ENCODE measurements around the gene TMEM39B. TPM values are rescaled to one million over a fixed set of nuclear protein-coding genes. Genes with fewer than 3 reads are reported as not detected.
"Not testable (repeated sequence)": the region's sequence is repeated elsewhere in the genome, so short reads cannot be mapped to it uniquely, and the experiment has no call there.

TMEM39B gene
- total RNA-seq, 1 donor from 2014 or later, result 34.5 TPM

- Mint-ChIP-seq H3K36me3 (ENCODE audit: low read depth) (peaks cover 13% of the 10 kb centered on the region), H3K4me3 (ENCODE audit: low read depth) (no peak overlapping the region), H3K27ac (no peak overlapping the region), H3K4me1 (ENCODE audit: low read depth) (peaks cover 30% of the 10 kb centered on the region), H3K9me3 (no peaks in the 10 kb centered on the region), H3K27me3 (ENCODE audit: low read depth) (no peaks in the 10 kb centered on the region)
- intact Hi-C loops (cut with micrococcal nuclease), result no loop called here
- DNase-seq (ENCODE audit: low spot score), result no peak
Observed at GRCh38 chr1:32126770-32127169, 54.0 kb downstream of the TMEM39B start.

GRCh38 chr1:32127409-32128198 lies 54.9 kb downstream of the TMEM39B start:
- DNase-seq (ENCODE audit: low spot score), result no peak
- Mint-ChIP-seq H3K4me1 (ENCODE audit: low read depth) (peaks cover 25% of the 10 kb centered on the region), H3K27ac (no peak overlapping the region), H3K36me3 (ENCODE audit: low read depth) (peaks cover 10% of the 10 kb centered on the region), H3K9me3 (no peaks in the 10 kb centered on the region), H3K4me3 (ENCODE audit: low read depth) (no peak overlapping the region), H3K27me3 (ENCODE audit: low read depth) (no peaks in the 10 kb centered on the region)
- intact Hi-C loops (cut with micrococcal nuclease), result no loop called here

GRCh38 chr1:32128479-32128878 lies 55.7 kb downstream of the TMEM39B start:
- Mint-ChIP-seq H3K4me3 (ENCODE audit: low read depth) (no peak overlapping the region), H3K27me3 (ENCODE audit: low read depth) (no peaks in the 10 kb centered on the region), H3K36me3 (ENCODE audit: low read depth) (peaks cover 11% of the 10 kb centered on the region), H3K27ac (no peak overlapping the region), H3K4me1 (ENCODE audit: low read depth) (peaks cover 19% of the 10 kb centered on the region), H3K9me3 (no peaks in the 10 kb centered on the region)
- DNase-seq (ENCODE audit: low spot score), result no peak
- intact Hi-C loops (cut with micrococcal nuclease), result no loop called here

GRCh38 chr1:32128964-32129363 lies 56.2 kb downstream of the TMEM39B start:
- DNase-seq (ENCODE audit: low spot score), result no peak
- Mint-ChIP-seq H3K36me3 (ENCODE audit: low read depth) (peaks cover 13% of the 10 kb centered on the region), H3K27me3 (ENCODE audit: low read depth) (no peaks in the 10 kb centered on the region), H3K27ac (no peak overlapping the region), H3K4me1 (ENCODE audit: low read depth) (peaks cover 20% of the 10 kb centered on the region), H3K4me3 (ENCODE audit: low read depth) (no peak overlapping the region), H3K9me3 (no peaks in the 10 kb centered on the region)
- intact Hi-C loops (cut with micrococcal nuclease), result no loop called here

GRCh38 chr1:32133950-32134280 lies 61.2 kb downstream of the TMEM39B start:
- H3K4me1 Mint-ChIP-seq (ENCODE audit: low read depth), result peaks cover 20% of the 10 kb centered on the region
- H3K4me3 Mint-ChIP-seq (ENCODE audit: low read depth); H3K9me3 Mint-ChIP-seq; intact Hi-C loops (cut with micrococcal nuclease); DNase-seq (ENCODE audit: low spot score); H3K27ac Mint-ChIP-seq; H3K27me3 Mint-ChIP-seq (ENCODE audit: low read depth): not testable (repeated sequence)
- H3K36me3 Mint-ChIP-seq (ENCODE audit: low read depth), result peaks cover 33% of the 10 kb centered on the region

- Mint-ChIP-seq H3K36me3 (ENCODE audit: low read depth) (peaks cover 45% of the 10 kb centered on the region), H3K4me1 (ENCODE audit: low read depth) (peaks cover 34% of the 10 kb centered on the region), H3K27ac (no peak overlapping the region), H3K9me3 (no peaks in the 10 kb centered on the region), H3K27me3 (ENCODE audit: low read depth) (no peaks in the 10 kb centered on the region), H3K4me3 (ENCODE audit: low read depth) (no peak overlapping the region)
- intact Hi-C loops (cut with micrococcal nuclease), result no loop called here
- no peak for DNase-seq (ENCODE audit: low spot score)
Observed at GRCh38 chr1:32137111-32137510, 64.4 kb downstream of the TMEM39B start.

GRCh38 chr1:32138965-32139364 lies 66.2 kb downstream of the TMEM39B start:
- Mint-ChIP-seq H3K4me1 (ENCODE audit: low read depth) (peaks cover 42% of the 10 kb centered on the region), H3K9me3 (no peaks in the 10 kb centered on the region), H3K27me3 (ENCODE audit: low read depth) (no peaks in the 10 kb centered on the region), H3K36me3 (ENCODE audit: low read depth) (peaks cover 46% of the 10 kb centered on the region), H3K27ac (peak overlapping the region; percentile 33), H3K4me3 (ENCODE audit: low read depth) (no peak overlapping the region)
- intact Hi-C loops (cut with micrococcal nuclease), result no loop called here
- DNase-seq (ENCODE audit: low spot score), result no peak

- intact Hi-C loops (cut with micrococcal nuclease), result no loop called here
- Mint-ChIP-seq H3K27ac (no peak overlapping the region), H3K27me3 (ENCODE audit: low read depth) (no peaks in the 10 kb centered on the region), H3K36me3 (ENCODE audit: low read depth) (peaks cover 64% of the 10 kb centered on the region), H3K9me3 (peaks cover 1% of the 10 kb centered on the region), H3K4me1 (ENCODE audit: low read depth) (peaks cover 55% of the 10 kb centered on the region), H3K4me3 (ENCODE audit: low read depth) (no peak overlapping the region)
- DNase-seq (ENCODE audit: low spot score), result no peak
Observed at GRCh38 chr1:32142446-32143301, 69.9 kb downstream of the TMEM39B start.

- intact Hi-C loops (cut with micrococcal nuclease); H3K27ac Mint-ChIP-seq; DNase-seq (ENCODE audit: low spot score); H3K9me3 Mint-ChIP-seq; H3K27me3 Mint-ChIP-seq (ENCODE audit: low read depth); H3K4me3 Mint-ChIP-seq (ENCODE audit: low read depth): not testable (repeated sequence)
- H3K4me1 Mint-ChIP-seq (ENCODE audit: low read depth), result peaks cover 52% of the 10 kb centered on the region
- H3K36me3 Mint-ChIP-seq (ENCODE audit: low read depth), result peaks cover 66% of the 10 kb centered on the region
Observed at GRCh38 chr1:32143302-32143695, 70.6 kb downstream of the TMEM39B start.

- H3K9me3 Mint-ChIP-seq, result peaks cover 12% of the 10 kb centered on the region
- no peak overlapping the region for H3K27ac Mint-ChIP-seq
- H3K36me3 Mint-ChIP-seq (ENCODE audit: low read depth), result peaks cover 66% of the 10 kb centered on the region
- peaks cover 45% of the 10 kb centered on the region for H3K4me1 Mint-ChIP-seq (ENCODE audit: low read depth)
- H3K4me3 Mint-ChIP-seq (ENCODE audit: low read depth), result no peak overlapping the region
- intact Hi-C loops (cut with micrococcal nuclease), result no loop called here
- no peaks in the 10 kb centered on the region for H3K27me3 Mint-ChIP-seq (ENCODE audit: low read depth)
- no peak for DNase-seq (ENCODE audit: low spot score)
Observed at GRCh38 chr1:32144033-32144432, 71.3 kb downstream of the TMEM39B start.

GRCh38 chr1:32147799-32148198 lies 75.1 kb downstream of the TMEM39B start:
- H3K36me3 Mint-ChIP-seq (ENCODE audit: low read depth), result peaks cover 70% of the 10 kb centered on the region
- intact Hi-C loops (cut with micrococcal nuclease), result not testable (repeated sequence)
- peaks cover 26% of the 10 kb centered on the region for H3K4me1 Mint-ChIP-seq (ENCODE audit: low read depth)

GRCh38 chr1:32150847-32151246 lies 78.1 kb downstream of the TMEM39B start:
- no peak for DNase-seq (ENCODE audit: low spot score)
- Mint-ChIP-seq H3K36me3 (ENCODE audit: low read depth) (peaks cover 60% of the 10 kb centered on the region), H3K27me3 (ENCODE audit: low read depth) (no peaks in the 10 kb centered on the region), H3K4me3 (ENCODE audit: low read depth) (no peak overlapping the region), H3K4me1 (ENCODE audit: low read depth) (peaks cover 8% of the 10 kb centered on the region), H3K9me3 (peaks cover 15% of the 10 kb centered on the region), H3K27ac (no peak overlapping the region)
- intact Hi-C loops (cut with micrococcal nuclease), result no loop called here

More at GRCh38 chr1:32147799-32148198, 75.1 kb downstream of the TMEM39B start:
- not testable (repeated sequence) for H3K4me3 Mint-ChIP-seq (ENCODE audit: low read depth); DNase-seq (ENCODE audit: low spot score); H3K27ac Mint-ChIP-seq; H3K27me3 Mint-ChIP-seq (ENCODE audit: low read depth)
- H3K9me3 Mint-ChIP-seq, result peaks cover 15% of the 10 kb centered on the region

GRCh38 chr1:32151319-32151787 lies 78.6 kb downstream of the TMEM39B start:
- intact Hi-C loops (cut with micrococcal nuclease), result no loop called here
- DNase-seq (ENCODE audit: low spot score), result no peak
- peaks cover 3% of the 10 kb centered on the region for H3K4me1 Mint-ChIP-seq (ENCODE audit: low read depth)
- H3K9me3 Mint-ChIP-seq, result peaks cover 15% of the 10 kb centered on the region
- peaks cover 60% of the 10 kb centered on the region for H3K36me3 Mint-ChIP-seq (ENCODE audit: low read depth)
- no peak overlapping the region for H3K4me3 Mint-ChIP-seq (ENCODE audit: low read depth)
- H3K27me3 Mint-ChIP-seq (ENCODE audit: low read depth), result no peaks in the 10 kb centered on the region
- H3K27ac Mint-ChIP-seq, result no peak overlapping the region
